ENCODE results near the gene PTMS. TPM values are rescaled to one million over a fixed set of nuclear protein-coding genes. Genes with fewer than 3 reads are reported as not detected.
A peak's percentile ranks its signal among the peaks of the same experiment; 100 is the strongest.

PTMS gene
- total RNA-seq, 1 experiment from 2014 or later, result 370 TPM

DNA sequence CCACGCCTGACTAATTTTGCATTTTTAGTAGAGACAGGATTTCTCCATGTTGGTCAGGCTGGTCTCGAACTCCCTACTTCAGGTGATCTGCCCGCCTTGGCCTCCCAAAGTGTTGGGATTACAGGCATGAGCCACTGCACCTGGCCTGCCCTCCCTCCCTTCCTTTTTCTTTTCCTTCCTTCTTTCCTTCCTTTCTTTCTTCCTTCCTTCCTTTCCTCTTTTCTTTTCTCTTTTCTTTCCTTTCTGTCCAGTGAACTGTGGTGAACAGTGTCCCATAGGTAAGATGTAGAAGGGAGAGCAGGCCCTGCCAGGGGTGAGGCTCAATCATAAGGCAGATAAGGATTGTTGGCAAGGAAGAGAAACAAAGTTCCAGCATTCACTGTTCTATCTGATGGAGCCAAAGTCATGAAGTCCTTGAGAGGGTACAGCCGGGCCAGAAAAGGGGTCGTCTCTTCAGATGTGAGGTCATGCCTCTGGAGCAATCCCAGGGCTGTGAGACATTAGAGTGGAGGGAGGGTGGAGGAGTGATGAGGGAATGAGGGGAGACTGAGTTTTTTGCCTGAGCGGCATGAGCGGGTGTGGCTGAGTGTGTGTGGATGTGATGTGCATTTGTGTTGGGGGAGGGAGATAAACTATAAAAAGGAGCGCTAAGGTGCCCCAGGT, 9.0 kb upstream of the PTMS start:
- no peak overlapping the region for H3K4me3 Mint-ChIP-seq
- ATAC-seq (no peak), DNase-seq (ENCODE audit: low spot score) (no peak)
- peaks cover 38% of the 10 kb centered on the region for H3K4me1 Mint-ChIP-seq
- H3K27me3 Mint-ChIP-seq (ENCODE audit: low read depth), result no peaks in the 10 kb centered on the region; the same call in none of the 2 replicates
- peak overlapping the region; percentile 70 for H3K27ac Mint-ChIP-seq
- no peaks in the 10 kb centered on the region for H3K36me3 Mint-ChIP-seq
- POLR2A ChIA-PET, result interaction anchor here (0.7 to 0.9 kb wide), 2 partner anchors 10 to 15 kb away, joined by 3 to 5 read pairs; partner anchors contain the start of genes LAG3 and PTMS
- no peaks in the 10 kb centered on the region for H3K9me3 Mint-ChIP-seq
- no peak for TF ChIP-seq IRF2 (CRISPR knock-in tag; IDR thresholded peaks at IDR 0.05; ENCODE audit: borderline replicate concordance, low read depth)
- no peak for TF ChIP-seq TCF7 (CRISPR knock-in tag; IDR thresholded peaks at IDR 0.05; ENCODE audit: low read depth)
- TF ChIP-seq, protein P1, sequence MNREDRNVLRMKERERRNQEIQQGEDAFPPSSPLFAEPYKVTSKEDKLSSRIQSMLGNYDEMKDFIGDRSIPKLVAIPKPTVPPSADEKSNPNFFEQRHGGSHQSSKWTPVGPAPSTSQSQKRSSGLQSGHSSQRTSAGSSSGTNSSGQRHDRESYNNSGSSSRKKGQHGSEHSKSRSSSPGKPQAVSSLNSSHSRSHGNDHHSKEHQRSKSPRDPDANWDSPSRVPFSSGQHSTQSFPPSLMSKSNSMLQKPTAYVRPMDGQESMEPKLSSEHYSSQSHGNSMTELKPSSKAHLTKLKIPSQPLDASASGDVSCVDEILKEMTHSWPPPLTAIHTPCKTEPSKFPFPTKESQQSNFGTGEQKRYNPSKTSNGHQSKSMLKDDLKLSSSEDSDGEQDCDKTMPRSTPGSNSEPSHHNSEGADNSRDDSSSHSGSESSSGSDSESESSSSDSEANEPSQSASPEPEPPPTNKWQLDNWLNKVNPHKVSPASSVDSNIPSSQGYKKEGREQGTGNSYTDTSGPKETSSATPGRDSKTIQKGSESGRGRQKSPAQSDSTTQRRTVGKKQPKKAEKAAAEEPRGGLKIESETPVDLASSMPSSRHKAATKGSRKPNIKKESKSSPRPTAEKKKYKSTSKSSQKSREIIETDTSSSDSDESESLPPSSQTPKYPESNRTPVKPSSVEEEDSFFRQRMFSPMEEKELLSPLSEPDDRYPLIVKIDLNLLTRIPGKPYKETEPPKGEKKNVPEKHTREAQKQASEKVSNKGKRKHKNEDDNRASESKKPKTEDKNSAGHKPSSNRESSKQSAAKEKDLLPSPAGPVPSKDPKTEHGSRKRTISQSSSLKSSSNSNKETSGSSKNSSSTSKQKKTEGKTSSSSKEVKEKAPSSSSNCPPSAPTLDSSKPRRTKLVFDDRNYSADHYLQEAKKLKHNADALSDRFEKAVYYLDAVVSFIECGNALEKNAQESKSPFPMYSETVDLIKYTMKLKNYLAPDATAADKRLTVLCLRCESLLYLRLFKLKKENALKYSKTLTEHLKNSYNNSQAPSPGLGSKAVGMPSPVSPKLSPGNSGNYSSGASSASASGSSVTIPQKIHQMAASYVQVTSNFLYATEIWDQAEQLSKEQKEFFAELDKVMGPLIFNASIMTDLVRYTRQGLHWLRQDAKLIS (CRISPR knock-in tag; IDR thresholded peaks at IDR 0.05; ENCODE audit: borderline replicate concordance), result no peak
- TF ChIP-seq SP1 (CRISPR knock-in tag; conservative IDR thresholded peaks at IDR 0.05), result no peak
- TF ChIP-seq HMGA2 (CRISPR knock-in tag; IDR thresholded peaks at IDR 0.05), result no peak
- TF ChIP-seq ZNF317 (CRISPR knock-in tag; IDR thresholded peaks at IDR 0.05; ENCODE audit: borderline replicate concordance, low read depth), result no peak
- CTCF ChIA-PET, result interaction anchor here (0.6 to 7.7 kb wide), 5 partner anchors 11 to 192 kb away, joined by 3 to 234 read pairs (median 5); partner anchors contain the start of genes LAG3 and PTMS

DNA sequence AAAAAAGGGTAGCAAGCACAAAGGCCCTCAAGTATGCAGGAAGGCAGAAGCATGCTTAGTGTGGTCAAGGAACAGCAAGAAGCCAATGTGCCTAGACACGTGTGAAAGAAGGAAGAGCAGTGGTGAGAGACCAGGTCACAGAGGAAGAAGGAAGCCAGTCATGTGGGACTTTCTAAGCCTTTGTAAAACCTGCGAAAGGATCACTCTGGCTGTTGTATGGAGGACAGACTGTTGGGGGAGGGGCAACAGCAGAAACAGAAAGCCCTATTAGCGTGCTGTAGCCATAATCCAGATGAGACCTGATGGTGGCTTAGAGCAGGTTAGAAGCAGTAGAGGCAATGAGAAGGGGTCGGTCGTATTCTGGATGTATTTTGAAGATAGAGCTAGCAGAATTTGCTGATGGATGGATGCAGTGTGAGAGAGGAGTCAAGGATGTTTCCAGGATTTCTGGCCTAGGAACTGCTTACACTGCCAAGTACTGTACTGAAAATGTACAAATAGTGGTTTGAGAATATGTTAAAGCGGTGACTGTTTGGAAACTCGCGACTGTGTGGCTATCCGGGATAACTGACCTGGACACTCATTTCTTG, 7.6 kb upstream of the PTMS start:
- ChIA-PET POLR2A (no interaction called here), CTCF (interaction anchor here (1.1 to 7.7 kb wide), 3 partner anchors 10 to 206 kb away, joined by 3 to 234 read pairs (median 3); partner anchors contain the start of genes LAG3 and PTMS)
- no peaks in the 10 kb centered on the region for H3K9me3 Mint-ChIP-seq
- H3K4me1 Mint-ChIP-seq, result peaks cover 48% of the 10 kb centered on the region
- DNase-seq (ENCODE audit: low spot score), result no peak
- H3K4me3 Mint-ChIP-seq, result no peak overlapping the region
- TF ChIP-seq CREM (CRISPR knock-in tag; IDR thresholded peaks at IDR 0.05), result no peak
- TF ChIP-seq, protein P2, sequence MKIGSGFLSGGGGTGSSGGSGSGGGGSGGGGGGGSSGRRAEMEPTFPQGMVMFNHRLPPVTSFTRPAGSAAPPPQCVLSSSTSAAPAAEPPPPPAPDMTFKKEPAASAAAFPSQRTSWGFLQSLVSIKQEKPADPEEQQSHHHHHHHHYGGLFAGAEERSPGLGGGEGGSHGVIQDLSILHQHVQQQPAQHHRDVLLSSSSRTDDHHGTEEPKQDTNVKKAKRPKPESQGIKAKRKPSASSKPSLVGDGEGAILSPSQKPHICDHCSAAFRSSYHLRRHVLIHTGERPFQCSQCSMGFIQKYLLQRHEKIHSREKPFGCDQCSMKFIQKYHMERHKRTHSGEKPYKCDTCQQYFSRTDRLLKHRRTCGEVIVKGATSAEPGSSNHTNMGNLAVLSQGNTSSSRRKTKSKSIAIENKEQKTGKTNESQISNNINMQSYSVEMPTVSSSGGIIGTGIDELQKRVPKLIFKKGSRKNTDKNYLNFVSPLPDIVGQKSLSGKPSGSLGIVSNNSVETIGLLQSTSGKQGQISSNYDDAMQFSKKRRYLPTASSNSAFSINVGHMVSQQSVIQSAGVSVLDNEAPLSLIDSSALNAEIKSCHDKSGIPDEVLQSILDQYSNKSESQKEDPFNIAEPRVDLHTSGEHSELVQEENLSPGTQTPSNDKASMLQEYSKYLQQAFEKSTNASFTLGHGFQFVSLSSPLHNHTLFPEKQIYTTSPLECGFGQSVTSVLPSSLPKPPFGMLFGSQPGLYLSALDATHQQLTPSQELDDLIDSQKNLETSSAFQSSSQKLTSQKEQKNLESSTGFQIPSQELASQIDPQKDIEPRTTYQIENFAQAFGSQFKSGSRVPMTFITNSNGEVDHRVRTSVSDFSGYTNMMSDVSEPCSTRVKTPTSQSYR (CRISPR knock-in tag; IDR thresholded peaks at IDR 0.05), result 0 out of 2 replicates have a peak, but pooled peaks have one; percentile 24
- H3K27me3 Mint-ChIP-seq (ENCODE audit: low read depth), result peaks cover 4% of the 10 kb centered on the region
- peak overlapping the region; percentile 1; the same call in 1 of the 2 replicates for H3K27ac Mint-ChIP-seq
- no peak for ATAC-seq
- no peaks in the 10 kb centered on the region for H3K36me3 Mint-ChIP-seq

DNA sequence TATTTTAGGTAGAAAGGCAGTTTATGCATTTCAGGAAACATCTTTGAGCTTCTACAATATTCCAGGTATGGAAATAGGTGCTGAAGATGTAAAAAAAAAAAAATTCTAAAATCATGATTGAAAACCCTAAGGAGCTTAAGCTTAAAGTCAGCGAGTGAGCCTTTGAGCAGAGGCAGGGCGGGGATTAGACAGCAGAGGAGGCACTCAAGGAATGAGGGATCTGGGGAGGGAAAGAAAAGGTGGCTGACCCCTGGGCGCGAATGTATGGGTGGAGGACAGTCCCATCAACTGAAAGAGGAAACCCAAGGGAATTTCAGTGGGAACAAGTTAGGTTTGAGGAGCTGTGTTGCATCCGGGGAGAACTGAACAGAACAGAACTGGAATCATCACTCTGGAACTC, 6.4 kb upstream of the PTMS start:
- Mint-ChIP-seq H3K27me3 (ENCODE audit: low read depth) (peaks cover 7% of the 10 kb centered on the region), H3K4me1 (peaks cover 46% of the 10 kb centered on the region), H3K36me3 (no peaks in the 10 kb centered on the region), H3K27ac (no peak overlapping the region), H3K9me3 (no peaks in the 10 kb centered on the region), H3K4me3 (no peak overlapping the region)
- ChIA-PET POLR2A (interaction anchor here (0.7 to 1.4 kb wide), 2 partner anchors 92 to 139 kb away, joined by 3 to 4 read pairs; partner anchors contain the start of genes CDCA3 and USP5), CTCF (interaction anchor here (1.1 to 1.2 kb wide), 2 partner anchors 19 to 65 kb away, joined by 3 to 4 read pairs; no protein-coding TSS in a partner anchor)
- no peak for ATAC-seq
- DNase-seq (ENCODE audit: low spot score), result no peak
- TF ChIP-seq, protein P3, sequence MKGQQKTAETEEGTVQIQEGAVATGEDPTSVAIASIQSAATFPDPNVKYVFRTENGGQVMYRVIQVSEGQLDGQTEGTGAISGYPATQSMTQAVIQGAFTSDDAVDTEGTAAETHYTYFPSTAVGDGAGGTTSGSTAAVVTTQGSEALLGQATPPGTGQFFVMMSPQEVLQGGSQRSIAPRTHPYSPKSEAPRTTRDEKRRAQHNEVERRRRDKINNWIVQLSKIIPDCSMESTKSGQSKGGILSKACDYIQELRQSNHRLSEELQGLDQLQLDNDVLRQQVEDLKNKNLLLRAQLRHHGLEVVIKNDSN (CRISPR knock-in tag; IDR thresholded peaks at IDR 0.05), result no peak
- TF ChIP-seq FOXJ3 (CRISPR knock-in tag; IDR thresholded peaks at IDR 0.05; ENCODE audit: borderline replicate concordance) (no peak), JAZF1 (CRISPR knock-in tag; IDR thresholded peaks at IDR 0.05) (no peak), SOX15 (CRISPR knock-in tag; IDR thresholded peaks at IDR 0.05) (no peak), EMX1 (CRISPR knock-in tag; IDR thresholded peaks at IDR 0.05) (no peak), OVOL2 (CRISPR knock-in tag; IDR thresholded peaks at IDR 0.05; ENCODE audit: borderline replicate concordance) (no peak), ATF1 (CRISPR knock-in tag; IDR thresholded peaks at IDR 0.05) (no peak)
- TF ChIP-seq, protein P4, sequence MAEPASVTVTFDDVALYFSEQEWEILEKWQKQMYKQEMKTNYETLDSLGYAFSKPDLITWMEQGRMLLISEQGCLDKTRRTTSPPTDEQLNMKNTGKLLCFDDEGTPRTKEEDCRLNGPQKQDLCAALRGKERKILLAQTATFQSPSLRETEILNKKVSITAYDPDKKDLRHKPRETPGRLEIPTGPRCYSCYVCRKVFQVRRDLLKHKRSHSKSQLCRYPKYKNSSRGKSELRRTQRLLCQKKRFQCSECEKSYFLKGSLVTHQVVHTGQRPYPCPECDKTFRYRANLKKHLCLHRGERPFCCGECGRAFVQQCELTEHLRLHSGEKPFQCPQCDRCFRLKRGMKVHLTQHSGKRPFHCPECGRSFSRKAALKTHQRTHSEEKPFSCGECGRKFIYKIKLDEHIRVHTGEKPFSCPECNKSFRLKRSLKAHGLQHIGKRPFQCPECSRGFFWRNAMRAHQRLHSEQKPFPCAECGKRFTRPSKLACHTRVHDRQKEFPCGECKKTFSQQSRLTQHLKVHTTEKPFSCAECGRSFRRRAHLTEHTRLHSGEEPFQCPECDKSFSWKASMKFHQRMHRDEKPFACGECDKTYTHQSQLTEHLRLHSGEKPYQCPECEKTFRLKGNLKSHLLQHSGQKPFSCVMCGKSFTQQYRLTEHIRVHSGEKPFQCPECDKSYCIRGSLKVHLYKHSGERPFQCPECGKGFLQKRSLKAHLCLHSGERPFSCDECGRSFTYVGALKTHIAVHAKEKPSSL (CRISPR knock-in tag; conservative IDR thresholded peaks at IDR 0.05), result no peak
- TF ChIP-seq, protein P5, sequence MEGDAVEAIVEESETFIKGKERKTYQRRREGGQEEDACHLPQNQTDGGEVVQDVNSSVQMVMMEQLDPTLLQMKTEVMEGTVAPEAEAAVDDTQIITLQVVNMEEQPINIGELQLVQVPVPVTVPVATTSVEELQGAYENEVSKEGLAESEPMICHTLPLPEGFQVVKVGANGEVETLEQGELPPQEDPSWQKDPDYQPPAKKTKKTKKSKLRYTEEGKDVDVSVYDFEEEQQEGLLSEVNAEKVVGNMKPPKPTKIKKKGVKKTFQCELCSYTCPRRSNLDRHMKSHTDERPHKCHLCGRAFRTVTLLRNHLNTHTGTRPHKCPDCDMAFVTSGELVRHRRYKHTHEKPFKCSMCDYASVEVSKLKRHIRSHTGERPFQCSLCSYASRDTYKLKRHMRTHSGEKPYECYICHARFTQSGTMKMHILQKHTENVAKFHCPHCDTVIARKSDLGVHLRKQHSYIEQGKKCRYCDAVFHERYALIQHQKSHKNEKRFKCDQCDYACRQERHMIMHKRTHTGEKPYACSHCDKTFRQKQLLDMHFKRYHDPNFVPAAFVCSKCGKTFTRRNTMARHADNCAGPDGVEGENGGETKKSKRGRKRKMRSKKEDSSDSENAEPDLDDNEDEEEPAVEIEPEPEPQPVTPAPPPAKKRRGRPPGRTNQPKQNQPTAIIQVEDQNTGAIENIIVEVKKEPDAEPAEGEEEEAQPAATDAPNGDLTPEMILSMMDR (IDR thresholded peaks at IDR 0.05), result no peak

All from WTC11 (cell line).